ENCODE results near the gene RDH12.
"Not testable (repeated sequence)": the region's sequence is repeated elsewhere in the genome, so short reads cannot be mapped to it uniquely, and the experiment has no call there.

The RDH12 gene

GRCh38 chr14:67710209-67710608, 8.5 kb downstream of the RDH12 start:
- ChIA-PET CTCF (interaction anchor here (1.1 to 2.0 kb wide), 3 partner anchors 44 to 126 kb away, joined by 3 to 7 read pairs (median 3); no protein-coding TSS in a partner anchor), POLR2A (no interaction called here)
- no peak for TF ChIP-seq CTCF (IDR thresholded peaks at IDR 0.05; ENCODE audit: control extremely low read depth, extremely low read depth, low read depth, missing control alignments)
- DNase-seq (ENCODE audit: extremely low spot score) = no peak

- CTCF ChIA-PET = interaction anchor here (1.0 to 2.6 kb wide), 4 partner anchors 10 to 133 kb away, joined by 4 to 8 read pairs (median 6); no protein-coding TSS in a partner anchor
- POLR2A ChIA-PET = no interaction called here
- no peak for DNase-seq (ENCODE audit: extremely low spot score)
- TF ChIP-seq CTCF (IDR thresholded peaks at IDR 0.05; ENCODE audit: control extremely low read depth, extremely low read depth, low read depth, missing control alignments) = no peak
Measured at GRCh38 chr14:67717048-67717447, 15.4 kb downstream of the RDH12 start.

- no peak for DNase-seq (ENCODE audit: extremely low spot score)
- POLR2A ChIA-PET = no interaction called here
- TF ChIP-seq CTCF (IDR thresholded peaks at IDR 0.05; ENCODE audit: control extremely low read depth, extremely low read depth, low read depth, missing control alignments) = no peak
- CTCF ChIA-PET = interaction anchor here (1.5 to 2.6 kb wide), 3 partner anchors 9 to 134 kb away, joined by 4 to 8 read pairs (median 7); no protein-coding TSS in a partner anchor
Measured at GRCh38 chr14:67718265-67718664, 16.6 kb downstream of the RDH12 start.

- POLR2A ChIA-PET; DNase-seq (ENCODE audit: extremely low spot score): not testable (repeated sequence)
- CTCF ChIA-PET = interaction anchor here (2.6 kb wide), 1 partner anchor 136 kb away, joined by 8 read pairs; no protein-coding TSS in a partner anchor
Measured at GRCh38 chr14:67719385-67719784, 17.7 kb downstream of the RDH12 start.

GRCh38 chr14:67719866-67720265, 18.2 kb downstream of the RDH12 start:
- POLR2A ChIA-PET = no interaction called here
- CTCF ChIA-PET = no interaction called here
- TF ChIP-seq CTCF (IDR thresholded peaks at IDR 0.05; ENCODE audit: control extremely low read depth, extremely low read depth, low read depth, missing control alignments) = no peak
- DNase-seq (ENCODE audit: extremely low spot score) = no peak

- no peak for DNase-seq (ENCODE audit: extremely low spot score)
- ChIA-PET CTCF (interaction anchor here (1.1 to 2.8 kb wide), 4 partner anchors 18 to 294 kb away, joined by 3 to 15 read pairs (median 4); no protein-coding TSS in a partner anchor), POLR2A (no interaction called here)
- TF ChIP-seq CTCF (IDR thresholded peaks at IDR 0.05; ENCODE audit: control extremely low read depth, extremely low read depth, low read depth, missing control alignments) = no peak
Measured at GRCh38 chr14:67721875-67722274, 20.2 kb downstream of the RDH12 start.

- CTCF ChIA-PET = interaction anchor here (0.8 to 2.8 kb wide), 5 partner anchors 17 to 295 kb away, joined by 3 to 15 read pairs (median 4); no protein-coding TSS in a partner anchor
- no peak for DNase-seq (ENCODE audit: extremely low spot score)
- TF ChIP-seq CTCF (IDR thresholded peaks at IDR 0.05; ENCODE audit: control extremely low read depth, extremely low read depth, low read depth, missing control alignments) = no peak
- POLR2A ChIA-PET = no interaction called here
Measured at GRCh38 chr14:67722293-67722692, 20.6 kb downstream of the RDH12 start.

Data from GM10248 (cell line).